Measurements from ENCODE around the gene PARP12. TPM values are rescaled to one million over a fixed set of nuclear protein-coding genes. Genes with fewer than 3 reads are reported as not detected.

The PARP12 gene
- total RNA-seq, 4 donors from 2014 or later, result 121 to 184 (median 156) TPM

DNA sequence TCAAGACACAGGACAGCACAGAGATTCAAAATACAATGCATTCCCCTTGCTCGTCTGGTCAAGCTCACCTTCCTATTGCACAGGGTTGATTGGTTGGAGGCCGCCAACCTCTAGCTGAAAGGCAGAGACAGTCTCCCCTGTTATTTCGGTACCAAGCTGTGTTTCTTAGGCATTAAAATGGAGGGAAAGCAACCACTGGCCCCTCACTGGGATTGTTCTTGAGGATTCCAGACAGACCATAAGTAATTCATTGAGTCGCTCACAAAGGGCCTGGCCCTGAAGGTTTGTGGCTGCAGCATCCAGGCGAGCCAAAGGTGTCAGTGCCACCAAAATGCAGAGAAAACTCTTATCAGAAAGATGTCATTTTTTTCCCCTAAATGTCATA lies 81.2 kb downstream of the PARP12 start:
- Histone ChIP-seq H3K27me3 (no peaks in the 10 kb centered on the region), H3K4me1 (no peaks in the 10 kb centered on the region), H3K9me3 (no peaks in the 10 kb centered on the region), H3K27ac (no peak overlapping the region), H3K4me3 (no peak overlapping the region), H3K36me3 (no peaks in the 10 kb centered on the region)
- DNase-seq, result no peak
- no peak for TF ChIP-seq POLR2A (IDR thresholded peaks at IDR 0.05)
- TF ChIP-seq, protein P1, sequence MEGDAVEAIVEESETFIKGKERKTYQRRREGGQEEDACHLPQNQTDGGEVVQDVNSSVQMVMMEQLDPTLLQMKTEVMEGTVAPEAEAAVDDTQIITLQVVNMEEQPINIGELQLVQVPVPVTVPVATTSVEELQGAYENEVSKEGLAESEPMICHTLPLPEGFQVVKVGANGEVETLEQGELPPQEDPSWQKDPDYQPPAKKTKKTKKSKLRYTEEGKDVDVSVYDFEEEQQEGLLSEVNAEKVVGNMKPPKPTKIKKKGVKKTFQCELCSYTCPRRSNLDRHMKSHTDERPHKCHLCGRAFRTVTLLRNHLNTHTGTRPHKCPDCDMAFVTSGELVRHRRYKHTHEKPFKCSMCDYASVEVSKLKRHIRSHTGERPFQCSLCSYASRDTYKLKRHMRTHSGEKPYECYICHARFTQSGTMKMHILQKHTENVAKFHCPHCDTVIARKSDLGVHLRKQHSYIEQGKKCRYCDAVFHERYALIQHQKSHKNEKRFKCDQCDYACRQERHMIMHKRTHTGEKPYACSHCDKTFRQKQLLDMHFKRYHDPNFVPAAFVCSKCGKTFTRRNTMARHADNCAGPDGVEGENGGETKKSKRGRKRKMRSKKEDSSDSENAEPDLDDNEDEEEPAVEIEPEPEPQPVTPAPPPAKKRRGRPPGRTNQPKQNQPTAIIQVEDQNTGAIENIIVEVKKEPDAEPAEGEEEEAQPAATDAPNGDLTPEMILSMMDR (IDR thresholded peaks at IDR 0.05), result no peak

DNA sequence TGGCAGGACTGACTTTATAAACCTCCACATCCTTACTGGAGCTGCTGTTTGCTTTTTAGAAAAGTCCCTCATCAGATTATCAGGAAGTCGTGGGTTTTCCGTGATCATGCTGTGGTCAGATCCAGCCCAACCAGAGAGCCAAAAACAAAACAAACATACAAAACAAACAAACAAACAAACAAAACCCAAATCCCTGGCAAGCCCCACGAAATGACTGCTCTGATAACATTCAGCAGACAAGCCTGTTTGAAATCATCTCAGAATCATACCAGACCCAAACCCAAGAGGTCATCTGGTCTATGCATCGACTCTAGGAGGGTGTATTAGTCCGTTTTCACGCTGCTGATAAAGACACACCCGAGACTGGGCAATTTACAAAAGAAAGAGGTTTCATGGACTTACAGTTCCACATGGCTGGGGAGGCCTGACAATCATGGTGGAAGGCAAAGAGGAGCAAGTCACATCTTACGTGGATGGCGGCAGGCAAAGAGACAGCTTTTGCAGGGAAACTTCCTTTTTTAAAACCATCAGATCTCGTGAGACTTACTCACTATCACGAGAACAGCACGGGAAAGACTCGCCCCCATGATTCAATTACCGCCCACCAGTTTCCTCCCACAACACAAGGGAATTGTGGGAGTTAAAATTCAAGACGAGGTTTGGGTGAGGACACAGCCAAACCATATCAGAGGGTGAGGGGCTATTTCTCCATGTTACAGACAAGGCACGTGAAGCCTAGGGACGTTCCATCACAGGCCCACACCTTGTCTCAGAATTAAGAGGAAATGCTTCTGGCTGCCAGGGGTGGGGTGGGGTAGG lies 85.7 kb downstream of the PARP12 start:
- Histone ChIP-seq H3K27me3 (no peaks in the 10 kb centered on the region), H3K27ac (no peak overlapping the region), H3K4me1 (no peaks in the 10 kb centered on the region), H3K9me3 (no peaks in the 10 kb centered on the region), H3K4me3 (no peak overlapping the region), H3K36me3 (no peaks in the 10 kb centered on the region)
- TF ChIP-seq, protein P1 (IDR thresholded peaks at IDR 0.05), result no peak
- TF ChIP-seq POLR2A (IDR thresholded peaks at IDR 0.05), result no peak
- DNase-seq, result no peak

DNA sequence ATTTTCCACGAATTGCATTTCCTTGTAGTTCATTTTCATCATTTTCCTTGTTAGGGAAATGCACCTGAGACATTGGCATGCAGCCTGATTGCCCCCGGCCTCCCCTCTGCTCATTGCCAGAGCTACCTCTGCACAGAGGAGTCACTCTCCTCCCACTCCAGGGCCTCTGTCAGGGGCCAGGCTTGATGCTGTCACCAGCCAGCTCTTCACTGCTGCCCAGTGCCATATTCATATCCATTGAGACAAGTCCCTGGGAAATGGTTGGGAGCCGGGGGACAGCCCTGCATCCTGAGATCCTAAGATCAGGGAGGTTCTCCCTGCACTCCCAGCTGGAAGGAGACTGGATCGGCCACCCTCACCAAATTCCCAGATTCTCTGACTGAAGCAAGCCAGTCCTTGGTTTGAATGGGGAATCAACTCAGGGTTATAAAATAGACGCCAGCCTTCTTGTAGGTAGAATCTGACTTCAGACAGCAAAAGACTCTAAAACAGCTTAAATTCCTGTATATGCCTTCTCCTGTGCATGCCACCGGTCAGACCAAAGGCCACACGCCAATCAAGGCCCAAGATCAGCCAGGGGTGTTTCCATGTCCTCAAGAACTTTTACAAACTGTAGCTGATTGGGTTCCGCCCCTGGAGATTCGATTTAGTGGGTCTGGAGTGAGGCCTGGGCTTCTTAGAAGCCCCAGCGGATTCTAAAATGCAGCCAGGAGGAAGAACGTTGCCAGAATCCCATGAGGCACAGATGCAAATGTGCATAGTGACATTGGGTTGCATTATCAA lies 86.5 kb downstream of the PARP12 start:
- H3K4me1 ChIP-seq, result no peaks in the 10 kb centered on the region
- H3K4me3 ChIP-seq, result no peak overlapping the region
- H3K27me3 ChIP-seq, result no peaks in the 10 kb centered on the region
- no peaks in the 10 kb centered on the region for H3K36me3 ChIP-seq
- no peak for DNase-seq
- H3K27ac ChIP-seq, result no peak overlapping the region
- H3K9me3 ChIP-seq, result no peaks in the 10 kb centered on the region
- no peak for TF ChIP-seq POLR2A (IDR thresholded peaks at IDR 0.05)
- TF ChIP-seq, protein P1 (IDR thresholded peaks at IDR 0.05), result no peak

DNA sequence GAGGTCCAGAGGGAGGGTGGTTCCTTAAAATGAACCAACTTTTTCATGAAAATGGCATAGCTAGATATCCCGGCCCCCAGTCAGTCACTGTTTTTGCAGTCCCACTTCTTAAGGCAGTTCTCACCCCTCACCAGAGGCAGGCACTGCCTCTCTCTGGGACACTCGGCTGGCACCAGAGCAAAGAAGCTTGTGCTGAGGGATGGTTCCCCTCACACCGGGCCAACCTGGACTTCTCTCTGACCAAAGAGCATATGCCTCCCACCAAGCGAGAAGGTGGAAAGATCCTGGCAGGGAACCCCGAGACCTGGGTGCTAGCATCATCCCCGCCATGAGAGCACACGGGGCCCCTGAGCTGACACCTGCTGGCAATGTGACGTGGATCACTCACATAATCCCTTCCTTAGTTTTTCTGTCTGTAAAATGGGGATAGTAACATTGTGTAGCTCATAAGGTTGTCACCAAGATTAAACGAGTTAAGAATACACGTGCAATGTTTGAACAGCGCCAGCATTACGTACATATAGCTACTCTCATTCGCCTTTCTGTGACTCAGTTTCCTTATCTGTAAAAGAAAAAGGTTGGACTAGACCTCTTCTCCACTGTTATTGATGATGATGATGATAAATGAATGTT lies 88.5 kb downstream of the PARP12 start:
- Histone ChIP-seq H3K9me3 (no peaks in the 10 kb centered on the region), H3K4me3 (no peak overlapping the region), H3K36me3 (no peaks in the 10 kb centered on the region), H3K4me1 (no peaks in the 10 kb centered on the region), H3K27ac (no peak overlapping the region), H3K27me3 (no peaks in the 10 kb centered on the region)
- TF ChIP-seq, protein P1 (IDR thresholded peaks at IDR 0.05), result no peak
- no peak for TF ChIP-seq POLR2A (IDR thresholded peaks at IDR 0.05)
- no peak for DNase-seq

Small RNA genes within 50 kb of the gene (small RNA-seq; reads per million reads assigned to genes)
- gene RF00019, result 0 reads per million in 2 donors

Other genes with a start within 250 kb of the PARP12 start
- gene TBXAS1, start 233.7 kb downstream of the PARP12 start, total RNA-seq, result 100 to 1,000 TPM in 1 of 4 donors, 10 to 100 TPM in 3; 11.2 to 227 (median 33.9) TPM
- 10 to 100 TPM; 38.0 to 59.3 (median 38.8) TPM for gene KDM7A, start 114.0 kb upstream of the PARP12 start, total RNA-seq